SKM-1 (cell line): ENCODE results near the gene PPM1J.
"Not testable (repeated sequence)": the region's sequence is repeated elsewhere in the genome, so short reads cannot be mapped to it uniquely, and the experiment has no call there.

Experiments
- DNase-seq: peaks from one replicate; lab custom pipeline; 2025; ENCODE audit not compliant: unreplicated experiment; lab: John Stamatoyannopoulos, UW

The PPM1J gene

DNA sequence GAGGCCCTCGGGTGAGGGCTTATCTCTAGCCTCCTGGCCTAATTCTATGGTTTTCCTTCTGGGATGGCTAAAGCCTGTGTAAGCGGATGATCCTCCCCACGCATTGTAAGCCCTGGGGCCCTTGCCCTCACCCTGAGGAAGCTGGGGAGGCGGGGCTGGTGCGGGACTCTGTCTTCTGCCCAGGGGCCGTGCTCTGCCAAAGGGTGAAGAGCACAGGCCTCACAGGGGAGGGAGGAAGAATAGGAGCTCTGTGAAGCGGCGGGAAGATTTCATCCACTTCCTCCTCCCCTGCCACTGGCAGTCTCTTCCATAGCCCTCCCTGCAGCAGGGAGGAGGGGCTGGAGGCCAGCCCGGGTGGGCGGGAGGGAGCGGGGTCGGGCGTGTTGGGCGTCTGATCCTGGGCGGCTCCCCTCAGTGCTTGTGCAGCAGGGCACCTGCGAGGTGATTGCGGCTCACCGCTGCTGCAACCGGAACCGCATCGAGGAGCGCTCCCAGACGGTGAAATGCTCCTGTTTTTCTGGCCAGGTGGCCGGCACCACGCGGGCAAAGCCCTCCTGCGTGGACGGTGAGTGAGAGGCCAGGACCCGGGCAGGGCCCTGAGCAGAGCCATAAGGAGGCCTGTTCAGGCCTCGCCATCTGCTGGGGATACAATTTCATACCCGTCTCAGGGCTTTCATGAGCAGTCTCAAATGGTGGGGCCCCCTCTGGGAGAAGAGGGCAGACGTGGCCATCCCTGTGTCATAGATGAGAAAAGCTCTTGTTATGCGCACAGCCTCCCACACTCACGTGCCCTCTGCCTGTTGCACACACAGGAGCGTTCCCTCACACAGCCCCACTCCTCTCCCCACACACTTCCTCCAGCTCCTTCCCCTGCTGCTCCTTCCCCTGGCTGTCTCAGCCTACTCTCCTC is 7.7 kb upstream of the PPM1J start:
- DNase-seq: no peak

DNA sequence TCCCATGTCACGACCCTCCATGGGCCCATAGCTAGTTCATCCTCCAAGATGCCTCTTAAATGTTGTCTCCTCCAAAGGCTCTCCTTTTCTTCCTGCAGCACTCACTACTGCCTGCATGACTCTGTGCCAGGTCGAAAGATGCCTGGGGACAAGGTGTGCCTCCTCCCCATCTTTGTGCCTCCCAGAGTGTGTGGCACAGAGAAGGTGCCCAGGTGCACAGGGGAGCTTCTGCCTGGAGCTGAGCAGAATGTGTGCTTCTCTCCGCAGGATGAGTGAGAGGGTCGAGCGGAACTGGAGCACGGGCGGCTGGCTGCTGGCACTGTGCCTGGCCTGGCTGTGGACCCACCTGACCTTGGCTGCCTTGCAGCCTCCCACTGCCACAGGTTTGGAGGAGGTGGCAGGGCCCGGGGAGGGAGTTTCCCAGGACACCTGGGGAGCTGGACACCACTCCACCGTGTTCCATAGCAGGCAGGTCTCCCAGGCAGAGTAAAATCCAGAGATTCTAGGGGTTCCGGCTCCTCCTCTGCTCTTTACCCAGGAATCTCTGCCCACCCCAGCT is 6.9 kb upstream of the PPM1J start:
- no peak for DNase-seq

DNA sequence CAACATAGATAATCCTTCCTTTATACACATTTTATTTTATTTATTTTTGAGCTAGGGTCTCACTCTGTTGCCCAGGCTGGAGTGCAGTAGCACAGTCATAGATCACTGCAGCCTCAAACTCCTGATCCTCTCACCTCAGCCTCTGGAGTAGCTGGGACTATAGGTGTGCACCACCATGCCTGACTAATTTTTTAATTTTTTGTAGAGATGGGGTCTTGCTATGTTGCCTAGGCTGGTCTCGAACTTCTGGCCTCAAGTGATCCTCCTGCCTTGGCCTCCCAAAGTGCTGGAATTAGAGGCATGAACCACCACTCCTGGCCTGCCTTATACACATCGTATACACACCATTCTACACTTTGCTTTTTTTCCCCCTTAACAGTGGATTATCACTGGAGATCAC is 6.2 kb upstream of the PPM1J start:
- DNase-seq: not testable (repeated sequence)

DNA sequence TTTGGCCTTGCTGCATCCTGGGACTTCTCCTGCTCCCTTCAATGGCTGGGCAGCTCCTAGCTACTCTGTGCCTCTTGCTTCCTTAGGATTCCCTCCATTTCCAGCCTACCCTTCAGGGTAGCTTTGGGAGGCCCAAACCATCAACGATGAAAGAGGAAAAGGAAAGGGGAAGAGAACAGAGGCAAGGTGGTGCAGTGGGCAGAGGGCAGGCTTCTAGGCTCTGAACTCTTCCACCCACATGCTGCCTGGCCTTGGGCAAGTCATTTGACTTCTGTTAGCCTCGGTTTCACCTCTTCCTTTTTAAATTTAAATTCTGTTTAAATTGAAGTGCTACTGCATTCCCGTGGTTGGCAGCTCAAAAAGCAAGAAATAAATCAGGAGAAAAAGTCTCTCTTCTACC is 5.7 kb upstream of the PPM1J start:
- DNase-seq: no peak

DNA sequence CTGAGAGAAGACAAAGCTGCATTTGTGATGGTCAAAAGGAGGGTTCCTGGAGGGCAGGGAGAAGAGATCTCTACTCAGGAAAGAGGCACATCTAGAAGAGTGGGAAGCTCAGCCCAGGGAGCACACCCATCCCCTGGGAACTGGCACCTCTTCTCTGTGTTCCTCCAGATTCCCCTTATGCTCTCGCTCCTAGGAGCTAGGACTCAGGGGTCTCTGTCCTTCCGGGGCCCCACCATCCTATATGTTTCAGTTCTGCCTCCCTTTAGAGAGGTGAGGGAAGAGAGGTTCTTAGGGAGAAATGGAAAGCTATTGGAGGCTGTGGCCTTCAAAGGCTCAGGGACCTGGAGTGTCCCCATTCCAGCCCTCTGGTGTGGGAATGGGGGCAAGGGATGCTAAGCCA is 4.6 kb upstream of the PPM1J start:
- DNase-seq: no peak

DNA sequence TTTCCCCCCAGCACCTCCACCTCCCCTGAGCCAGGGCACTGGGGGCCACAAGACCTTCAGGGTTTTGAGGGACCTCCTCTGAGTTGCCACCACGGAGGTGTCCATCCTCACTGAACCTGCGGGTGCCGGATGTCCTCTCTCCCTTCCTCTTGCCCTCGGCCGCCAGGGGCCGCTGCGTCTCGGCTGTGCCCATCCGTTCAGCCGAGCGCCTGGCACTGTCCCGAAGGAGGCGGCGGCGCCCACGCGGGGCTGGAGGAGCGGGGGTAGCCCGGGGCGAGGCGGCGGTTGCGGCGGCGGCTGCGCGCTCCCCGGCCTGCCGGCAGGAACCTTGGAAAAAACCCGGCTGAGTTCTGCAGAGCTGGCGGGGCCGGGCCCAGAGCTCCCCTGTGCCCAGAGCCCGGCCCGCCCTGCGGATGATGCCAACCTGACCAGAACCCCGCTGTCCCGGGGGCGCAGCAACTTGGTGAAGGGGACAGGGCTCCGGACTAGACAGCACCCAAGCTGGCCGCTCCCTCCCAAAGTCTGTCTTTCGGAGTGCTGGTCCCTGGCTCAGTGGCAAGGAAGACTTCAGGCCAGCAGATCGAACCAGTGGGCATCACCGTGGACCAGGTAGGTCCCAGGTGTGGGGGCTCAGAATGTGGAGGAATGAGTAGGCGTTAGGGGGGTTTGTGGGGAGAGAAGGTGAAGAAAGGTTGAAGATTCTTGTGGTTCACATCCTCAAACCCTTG is 3.7 kb upstream of the PPM1J start:
- DNase-seq: no peak

DNA sequence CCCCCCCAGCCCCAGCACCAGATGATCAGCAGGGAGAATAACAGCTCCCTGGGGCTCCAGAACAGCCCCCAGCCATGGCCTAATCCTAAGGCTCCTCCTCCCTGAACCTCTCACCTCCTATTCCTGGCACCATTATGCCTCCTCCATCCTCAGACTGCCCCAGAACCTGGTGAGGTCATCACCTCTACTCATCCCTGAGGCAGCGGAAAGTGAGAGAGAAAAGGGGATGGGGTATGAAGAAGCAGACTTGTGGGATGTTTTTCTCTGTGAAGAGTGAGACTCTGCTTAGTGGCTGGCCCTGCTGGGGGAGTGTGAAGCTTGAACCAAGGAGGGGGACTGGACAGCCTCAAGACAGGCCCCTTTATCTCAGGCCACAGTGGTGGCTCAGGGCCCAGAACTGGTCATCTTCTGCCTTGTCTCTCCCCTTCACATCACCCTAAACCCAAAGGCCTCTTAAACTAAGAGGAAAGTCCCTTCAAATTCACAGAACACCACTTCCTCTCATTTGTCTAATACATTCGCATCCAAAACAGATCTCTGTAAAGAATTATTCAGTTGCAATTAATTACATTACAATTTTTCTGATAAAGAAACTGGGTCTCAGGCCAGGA is 2.2 kb upstream of the PPM1J start:
- DNase-seq: no peak

DNA sequence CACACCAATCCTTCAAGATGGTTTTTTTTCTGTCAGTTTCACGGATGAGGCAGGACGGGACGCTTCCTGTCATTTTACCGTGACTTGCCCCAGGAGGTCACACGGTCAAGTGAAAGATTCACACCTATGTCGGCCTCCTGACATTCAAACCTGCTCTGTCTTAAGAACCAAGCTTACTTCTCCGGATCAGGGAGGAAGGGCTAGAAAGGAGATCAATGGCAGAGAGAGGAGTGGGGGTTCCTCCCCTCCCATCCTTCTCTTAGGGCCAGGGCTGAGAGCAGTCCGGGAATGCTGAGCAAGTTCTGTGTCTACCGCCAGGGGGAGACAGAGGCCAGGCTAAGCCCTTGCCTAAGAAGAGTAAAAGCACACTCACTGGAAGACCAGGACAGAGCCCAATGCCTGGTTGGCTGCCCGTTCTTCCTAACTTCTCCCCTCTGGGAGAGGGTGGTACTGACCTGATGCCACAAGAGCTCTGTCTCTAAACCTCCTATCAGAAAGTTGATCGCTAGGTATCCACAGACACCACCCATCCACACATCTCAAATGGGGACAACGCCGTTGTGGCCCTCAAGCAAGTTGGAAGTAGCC is 1.1 kb upstream of the PPM1J start:
- DNase-seq: peak; percentile 54

DNA sequence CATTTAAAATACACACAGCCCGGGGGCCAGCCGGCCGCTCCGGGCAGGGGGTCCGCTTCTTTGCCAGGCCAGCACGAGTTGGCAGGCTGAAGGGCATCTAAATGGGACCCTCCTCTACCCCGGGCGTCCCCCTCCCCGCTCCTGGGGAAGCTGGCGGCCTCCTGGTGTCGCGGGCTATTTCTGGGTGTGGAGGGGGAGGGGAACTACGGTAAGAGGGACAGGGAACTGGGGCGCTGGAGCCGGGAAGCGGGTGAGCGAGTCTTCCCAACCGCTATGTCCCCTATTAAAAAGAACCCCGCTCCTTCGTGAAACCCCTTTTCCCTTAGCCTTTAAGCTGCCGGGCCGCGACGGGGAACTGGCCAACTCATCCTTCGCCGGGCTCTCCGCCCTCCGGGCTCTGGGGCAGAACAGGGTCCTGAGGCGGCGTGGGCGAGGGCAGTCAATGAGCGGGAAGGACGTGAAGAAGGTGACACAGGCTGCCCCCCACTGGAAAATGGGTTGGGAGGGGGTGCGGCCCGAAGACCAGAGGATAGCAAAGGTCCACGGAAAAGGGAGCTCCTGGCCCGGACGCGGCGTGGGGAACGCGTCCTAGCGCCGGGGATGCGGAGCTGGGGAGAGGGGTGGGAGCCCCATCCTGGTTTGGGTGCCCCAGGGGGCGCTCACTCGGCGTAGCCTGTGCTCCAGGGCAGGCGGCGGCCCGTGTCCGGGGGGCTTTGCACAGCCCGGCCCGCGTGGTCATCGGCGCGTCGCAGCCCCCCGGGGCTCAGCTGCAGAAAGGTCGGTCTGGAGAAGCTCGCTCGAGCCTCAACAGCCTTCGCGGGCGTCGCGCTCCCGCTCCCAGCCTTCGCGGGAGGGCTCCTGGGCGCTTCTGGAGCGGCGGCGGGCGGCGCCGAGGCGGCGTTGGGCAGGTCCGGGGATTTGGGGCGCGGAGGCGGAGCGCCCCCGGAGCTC is 544 bp downstream of the PPM1J start:
- DNase-seq: no peak

DNA sequence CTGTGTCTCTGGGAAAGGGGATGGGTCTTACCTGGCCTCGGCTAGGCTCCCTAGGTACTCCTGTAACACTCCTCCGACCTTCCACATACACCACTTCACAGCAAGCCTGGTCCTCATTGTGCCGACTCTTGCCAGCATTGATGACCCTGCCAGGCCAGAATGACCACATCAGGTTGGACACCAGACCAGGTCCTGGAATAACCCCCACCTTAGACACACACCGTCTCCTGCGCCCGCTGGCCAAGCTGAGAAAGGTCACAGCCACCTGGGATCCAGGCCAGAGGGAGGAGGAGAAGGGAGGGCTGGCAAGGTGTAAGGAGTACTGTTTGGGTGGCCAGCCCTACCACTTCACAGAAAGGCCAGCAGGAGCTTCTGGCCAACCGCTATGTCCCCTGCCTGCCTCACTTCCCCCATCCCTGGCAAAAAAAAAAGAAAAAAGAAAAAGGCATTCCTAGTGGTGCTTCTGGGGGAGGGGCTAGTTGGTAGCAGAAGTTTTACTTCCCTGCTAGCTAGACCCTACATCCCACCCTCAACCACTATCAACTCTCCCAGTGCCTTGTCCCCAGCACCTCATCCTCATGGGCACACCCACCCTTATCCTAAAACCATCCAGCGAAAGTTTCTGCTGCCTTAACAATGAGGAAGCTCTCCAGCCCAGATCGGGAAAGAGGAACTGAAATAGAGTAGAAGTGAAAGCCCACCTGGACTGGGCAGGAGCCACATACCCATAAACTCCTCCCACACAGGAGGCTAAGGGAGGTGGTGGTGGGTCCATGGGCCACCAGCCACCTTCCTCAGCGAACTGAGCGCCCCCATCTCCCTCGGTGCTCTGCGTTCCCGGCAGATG is 1.4 kb downstream of the PPM1J start:
- peak; percentile 57 for DNase-seq

DNA sequence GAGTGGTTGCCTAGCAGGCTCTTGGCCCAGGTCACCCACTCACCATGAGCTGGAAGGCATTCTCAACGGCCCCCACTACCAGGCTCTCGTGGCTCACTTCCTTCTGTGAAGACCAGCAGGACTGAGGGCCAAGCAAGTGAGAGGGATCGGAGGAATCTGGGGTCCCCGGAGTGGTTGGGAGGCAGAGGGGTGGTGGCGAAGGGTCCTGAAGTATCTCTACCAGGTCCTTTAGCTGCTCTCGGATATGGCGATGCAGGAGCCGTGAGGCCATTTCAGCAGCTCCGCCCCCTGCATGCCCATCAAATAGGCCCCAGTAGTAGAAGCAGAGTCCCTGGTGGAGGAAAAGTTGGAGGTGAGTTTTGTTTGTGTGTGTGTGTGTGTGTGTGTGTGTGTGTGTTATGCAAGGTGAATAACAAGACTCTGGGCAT is 2.4 kb downstream of the PPM1J start:
- DNase-seq: no peak

DNA sequence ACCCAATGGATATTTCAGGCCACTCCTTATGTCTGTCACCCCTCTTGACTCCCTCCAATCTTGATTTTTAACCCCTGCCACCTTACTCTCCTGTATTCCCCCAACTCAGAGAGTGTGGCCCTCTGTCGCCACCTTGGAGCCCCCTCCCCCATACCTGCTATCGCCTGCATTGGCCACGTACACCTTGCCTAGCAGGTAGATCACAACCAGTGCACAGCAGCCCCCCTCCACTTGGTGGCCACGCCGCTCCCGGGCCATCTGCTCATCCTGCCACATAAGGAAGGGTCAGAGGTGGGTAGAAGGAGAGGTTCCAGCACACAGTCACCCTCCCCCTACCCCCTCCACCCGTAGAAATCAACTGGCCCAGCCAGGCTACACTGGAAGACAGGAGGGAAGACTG is 2.9 kb downstream of the PPM1J start:
- no peak for DNase-seq

DNA sequence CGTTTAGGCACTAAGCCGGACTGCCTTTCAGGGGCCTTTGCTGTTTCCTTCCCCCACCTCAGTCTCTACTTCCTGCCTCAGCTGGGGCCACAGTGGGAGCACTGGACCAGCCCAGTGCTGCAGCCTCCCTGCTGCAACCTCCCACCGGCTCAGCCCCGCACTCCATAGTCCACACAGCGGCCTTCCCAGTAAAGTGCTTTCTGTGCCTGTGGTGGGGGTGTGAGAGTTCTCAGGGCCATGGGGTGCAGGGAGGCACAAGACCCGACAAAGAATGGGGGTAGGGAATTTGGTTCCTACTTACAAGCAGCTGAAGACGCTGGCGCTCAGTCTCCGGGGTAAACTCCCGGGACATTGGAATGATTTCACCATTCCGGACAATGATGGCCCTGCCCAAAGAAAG is 3.5 kb downstream of the PPM1J start:
- DNase-seq: no peak

DNA sequence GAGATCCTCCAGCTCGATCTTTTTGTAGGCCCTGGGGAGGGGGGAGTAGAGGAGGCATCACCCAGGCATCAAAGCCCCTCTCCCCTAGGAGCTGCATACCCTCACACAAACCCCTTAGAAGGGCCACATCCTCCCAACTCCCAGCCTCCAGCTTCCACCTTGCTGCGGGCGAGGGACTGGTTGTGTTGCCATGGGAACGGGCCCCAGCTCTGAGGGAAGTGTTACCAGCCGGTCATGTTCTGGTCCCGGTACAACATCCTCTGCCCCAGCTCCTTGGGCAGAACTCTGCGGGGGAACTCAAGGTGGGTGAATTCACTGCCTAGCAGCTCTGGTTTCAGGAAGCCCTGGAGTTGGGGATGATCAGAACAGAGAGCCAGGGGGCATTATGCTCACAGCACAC is 4.1 kb downstream of the PPM1J start:
- no peak for DNase-seq

DNA sequence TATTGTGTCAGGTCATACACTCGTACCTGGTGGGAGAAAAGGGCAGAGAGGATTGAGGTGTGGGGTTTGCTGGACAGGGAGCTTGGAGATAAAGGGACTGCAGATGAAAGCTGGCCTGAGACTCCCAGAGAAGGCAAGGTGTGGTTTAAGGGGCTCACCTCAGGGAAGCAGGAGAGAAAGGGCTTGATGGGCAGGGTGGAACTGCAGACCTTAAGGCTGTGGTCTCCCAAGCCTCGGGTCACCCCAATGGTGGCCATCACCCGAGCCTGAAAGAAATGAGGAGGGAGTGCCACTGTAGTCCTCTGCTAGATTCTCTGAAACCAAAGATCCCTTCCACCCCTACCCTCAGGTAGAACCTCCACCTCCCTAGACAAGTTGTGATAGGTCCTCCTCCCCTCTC is 4.5 kb downstream of the PPM1J start:
- DNase-seq: no peak

DNA sequence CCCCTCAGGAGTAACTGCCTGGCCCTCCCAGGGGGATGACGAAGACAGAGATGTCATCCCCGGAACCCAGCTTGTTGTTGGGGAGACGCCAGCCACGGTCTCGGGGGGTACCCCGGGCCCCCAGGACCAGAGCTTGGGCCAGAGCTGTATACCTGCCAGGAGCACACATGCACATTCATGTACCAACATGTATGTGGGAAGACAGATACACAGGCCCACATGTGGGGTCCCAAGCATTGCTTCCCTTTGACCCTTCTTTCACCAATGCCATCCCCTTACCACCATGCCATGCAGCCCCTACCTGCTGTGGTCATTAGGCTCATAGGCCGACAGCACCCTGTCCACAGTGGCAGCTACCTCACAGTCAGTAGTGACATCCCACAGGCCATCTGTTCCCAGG is 5.0 kb downstream of the PPM1J start:
- DNase-seq: no peak

DNA sequence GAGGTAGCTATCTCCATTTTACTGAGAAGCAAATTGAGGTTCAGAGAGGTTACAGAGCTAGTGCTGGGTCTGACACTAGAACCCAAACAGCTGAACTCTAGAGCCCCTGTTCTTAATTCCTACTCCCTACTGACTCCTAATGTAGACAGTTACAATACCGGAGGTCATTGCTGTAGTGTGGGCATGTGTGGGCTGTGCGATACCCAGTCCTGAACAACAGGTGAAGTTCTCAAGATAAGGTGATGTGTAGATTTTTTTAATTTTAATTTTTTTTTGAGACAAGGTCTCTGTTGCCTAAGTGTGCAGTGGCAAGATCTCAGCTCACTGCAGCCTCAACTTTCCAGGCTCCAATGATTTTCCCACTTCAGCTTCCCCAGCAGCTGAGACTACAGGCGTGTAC is 6.6 kb downstream of the PPM1J start:
- no peak for DNase-seq

DNA sequence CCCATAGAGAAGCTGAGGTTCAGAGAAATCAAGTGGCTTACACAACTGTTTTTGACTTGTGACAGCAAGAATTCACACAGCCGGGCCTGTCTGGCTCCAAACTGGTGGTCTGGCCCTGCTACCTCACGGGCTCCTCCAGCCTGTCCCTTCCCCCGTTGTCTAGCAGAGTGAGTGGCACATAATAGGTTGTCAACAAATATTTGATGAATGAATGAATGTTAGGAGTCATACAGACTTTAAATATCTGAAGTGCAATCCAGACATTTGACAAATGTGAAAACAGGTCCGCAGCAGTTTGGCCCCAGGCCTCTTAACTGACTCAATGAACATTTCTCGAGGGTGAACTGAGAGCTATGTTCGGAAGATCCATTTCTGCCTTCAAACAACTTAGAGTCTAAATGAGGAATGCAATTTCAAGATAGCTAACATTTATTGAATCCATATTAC is 7.1 kb downstream of the PPM1J start:
- DNase-seq: no peak
